DND-41 (cell line): ENCODE measurements around the gene CASTOR1.

Experiments used
- ATAC-seq: fragments of 200-7000 bp; cut with Tn5 transposase; 3 replicates; pipeline ENCODE4 v1.9.1; 2021; ENCODE audit warnings: low read depth; ENCODE audit not compliant: insufficient read depth
- DNase-seq: peaks from one replicate; pipeline ENCODE4 v3.0.0-alpha.2; 2020
- H2AFZ ChIP-seq: 2 replicates; pipeline ENCODE4 v1.6.0; 2012; ENCODE audit warnings: low read depth, low read length
- H3K27ac ChIP-seq: 2 replicates; pipeline ENCODE4 v1.5.1; 2012; ENCODE audit warnings: low read length, inconsistent platforms
- H3K27me3 ChIP-seq: fragments of 200-600 bp; sonication (generic); 2 replicates; pipeline ENCODE4 v1.6.0; 2012; ENCODE audit warnings: low read length, mild to moderate bottlenecking, inconsistent platforms; ENCODE audit not compliant: insufficient read depth, poor library complexity
- H3K36me3 ChIP-seq: 2 replicates; pipeline ENCODE4 v1.5.1; 2012; ENCODE audit warnings: low read length, inconsistent platforms; ENCODE audit not compliant: insufficient read depth
- H3K4me1 ChIP-seq: 2 replicates; pipeline ENCODE4 v1.5.1; 2012; ENCODE audit warnings: mild to moderate bottlenecking, low read length; ENCODE audit not compliant: insufficient read depth
- H3K4me2 ChIP-seq: 2 replicates; pipeline ENCODE4 v1.6.0; 2012; ENCODE audit warnings: mild to moderate bottlenecking, moderate library complexity, low read length, inconsistent platforms; ENCODE audit not compliant: insufficient read depth
- H3K4me3 ChIP-seq, 2 experiments: fragments of 200-600 bp in 1 of 2; shearing (Covaris generic) in 1 of 2; 2 replicates each; pipeline ENCODE4 v1.5.1; 2012 to 2016; ENCODE audit warnings: inconsistent platforms in 2 of 2, low read length in 2 of 2, mild to moderate bottlenecking in 2 of 2, low read depth in 1 of 2, moderate library complexity in 1 of 2
- H3K79me2 ChIP-seq: 2 replicates; pipeline ENCODE4 v1.6.0; 2012; ENCODE audit warnings: low read length, inconsistent platforms; ENCODE audit not compliant: insufficient read depth
- H3K9ac ChIP-seq: 2 replicates; pipeline ENCODE4 v1.6.0; 2012; ENCODE audit warnings: low read depth, mild to moderate bottlenecking, inconsistent platforms, low read length, moderate library complexity
- H3K9me3 ChIP-seq: 2 replicates; pipeline ENCODE4 v1.5.1; 2012; ENCODE audit warnings: low read length, moderate library complexity, mild to moderate bottlenecking, inconsistent platforms; ENCODE audit not compliant: insufficient read depth, severe bottlenecking
- H4K20me1 ChIP-seq: 2 replicates; pipeline ENCODE4 v1.6.0; 2012; ENCODE audit warnings: low read length; ENCODE audit not compliant: insufficient read depth
- CTCF ChIP-seq: IDR thresholded peaks from 2 replicates; pipeline ENCODE4 v1.5.1; 2012; ENCODE audit warnings: borderline replicate concordance, low read length, moderate library complexity, mild to moderate bottlenecking; ENCODE audit not compliant: poor library complexity, severe bottlenecking; ENCODE audit errors: extremely low read depth
- EZH2 ChIP-seq: IDR thresholded peaks from 3 replicates; pipeline ENCODE4 v1.6.1; 2012; ENCODE audit warnings: borderline replicate concordance, low read depth, mild to moderate bottlenecking, moderate library complexity, low read length, inconsistent platforms; ENCODE audit not compliant: severe bottlenecking

Gene CASTOR1

GRCh38 chr22:30235687-30236170 is 53.6 kb downstream of the CASTOR1 start:
- no peaks in the 10 kb centered on the region for H3K27me3 ChIP-seq
- no peak overlapping the region for H3K4me3 ChIP-seq
- no peaks in the 10 kb centered on the region for H3K79me2 ChIP-seq
- H3K4me1 ChIP-seq, result peaks cover 8% of the 10 kb centered on the region
- H3K27ac ChIP-seq, result no peak overlapping the region
- H3K4me2 ChIP-seq, result no peak overlapping the region
- no peak for DNase-seq
- no peaks in the 10 kb centered on the region for H4K20me1 ChIP-seq
- no peak for ATAC-seq
- H3K9me3 ChIP-seq, result no peaks in the 10 kb centered on the region
- H3K36me3 ChIP-seq, result no peaks in the 10 kb centered on the region
- no peak overlapping the region for H2AFZ ChIP-seq
- no peak for TF ChIP-seq CTCF
- no peak for TF ChIP-seq EZH2
- no peak overlapping the region for H3K9ac ChIP-seq
